Heart left ventricle (tissue), 16 donors: ENCODE measurements around the gene LRRC27. TPM values are rescaled to one million over a fixed set of nuclear protein-coding genes. Genes with fewer than 3 reads are reported as not detected.

Experiments used
- ATAC-seq, 4 donors: fragments of 200-7000 bp; cut with Tn5 transposase; one replicate each; pipeline ENCODE4 v1.9.1; 2020 to 2022; ENCODE audit warnings: moderate library complexity in 4 of 4, mild to moderate bottlenecking in 3 of 4, moderate number of reproducible peaks in 1 of 4
- DNase-seq, 5 donors: peaks; one replicate each; pipeline ENCODE4 v3.0.0-alpha.2; 2020
- H3K27ac ChIP-seq, 12 donors: fragments of 200-600 bp; sonication (generic) in 4 of 12; one replicate each; pipeline versions ENCODE4 v1.5.0 to v1.8.0; 2016 to 2022; ENCODE audit warnings: mild to moderate bottlenecking in 2 of 12
- H3K27me3 ChIP-seq, 9 donors: fragments of 200-600 bp; sonication (generic) in 2 of 9; one replicate each; pipeline versions ENCODE4 v1.5.1 to v1.8.0; 2016 to 2022; ENCODE audit warnings: mild to moderate bottlenecking in 3 of 9
- H3K36me3 ChIP-seq, 9 donors: fragments of 200-600 bp; sonication (generic) in 2 of 9; one replicate each; pipeline versions ENCODE4 v1.5.0 to v1.8.0; 2018 to 2022; ENCODE audit warnings: mild to moderate bottlenecking in 2 of 9
- H3K4me1 ChIP-seq, 12 donors: fragments of 200-600 bp; sonication (generic) in 4 of 12; one replicate each; pipeline versions ENCODE4 v1.5.0 to v1.8.0; 2016 to 2022; ENCODE audit warnings: mild to moderate bottlenecking in 3 of 12
- H3K4me3 ChIP-seq, 12 donors: fragments of 200-600 bp; sonication (generic) in 4 of 12; one replicate each; pipeline versions ENCODE4 v1.5.0 to v1.8.0; 2017 to 2022; ENCODE audit warnings: mild to moderate bottlenecking in 9 of 12, moderate library complexity in 4 of 12
- H3K9me3 ChIP-seq, 12 donors: fragments of 200-600 bp; sonication (generic) in 4 of 12; one replicate each; pipeline versions ENCODE4 v1.5.0 to v1.8.0; 2016 to 2022; ENCODE audit warnings: mild to moderate bottlenecking in 1 of 12
- POLR2A ChIP-seq, 2 donors: fragments of 450-650 bp; IDR thresholded peaks; one replicate each; pipeline ENCODE4 v1.6.1; 2017; ENCODE audit warnings: antibody characterized with exemption in 2 of 2, mild to moderate bottlenecking in 2 of 2, moderate library complexity in 2 of 2
- WGBS, 4 donors: extraction: QIAGEN DNeasy Blood & Tissue Kit in 2 of 4; methylation state at CpG; one replicate each; pipeline versions ENCODE4 v1.1.5 to v1.1.7; 2013 to 2018; 5-methylcytosine and 5-hydroxymethylcytosine counted together
- intact Hi-C, 10 donors: fragments of 100-400 bp; cut with DNase I; formaldehyde crosslinking; loops; one replicate each; pipeline versions ENCODE4 v1.11.1 to v1.14.2; 2022
- polyA plus RNA-seq, 2 donors: library from polyadenylated mRNA; stranded (reverse); fragments of 200-250 nt; gene quantifications; one replicate each; pipeline ENCODE4 v1.2.3, GENCODE V29; 2013
- total RNA-seq, 9 donors: library from RNA; depleted of rRNA in 2 of 9; stranded (reverse); fragments of >200 nt in 2 of 9; fragmentation: NEBNext Ultra II Directional in 3 of 9; extraction: Animal tissue kit (Norgen Biotek cat#: 25700) in 3 of 9; gene quantifications; one replicate each; pipeline versions ENCODE4 v1.1.0 to v1.2.4, GENCODE V29; 2016 to 2023
- TF ChIP-seq, protein P1 (sequence below), 12 donors: fragments of 200-600 bp; sonication (generic) in 4 of 12; IDR thresholded peaks; one replicate each; pipeline versions ENCODE4 v1.5.0 to v1.8.0; 2018 to 2022; ENCODE audit warnings: antibody characterized with exemption in 12 of 12, mild to moderate bottlenecking in 5 of 12
- donor health status: ischemic (EF 13 %, LVEDD 7.1; RV severe dilation, severe dysfunction).
- donor health status: healthy with polysubstance abuse.
- donor health status: DM: no; HTN: yes; CAD: no.
- donor health status: DM: no; HTN: no; CAD: no.
- donor health status: ischemic (EF 25% LVEDD 6.9; RV normal size, moderate dysfunction).
- donor health status: ischemic (EF 25% LVEDD 5.7; RV mildly dilated, moderate dysfunction).
- donor health status: healthy.
- donor health status: DM: yes; HTN: yes; CAD: no.
- donor health status: ischemic (EF 35%, LVEDD 5.7; RV mildly dilated, moderate dysfunction).
- donor health status: nonischemic (EF 11% LVEDD 7.7; RV severe dilation, severe dysfunction).
- donor health status: DM: yes; HTN: yes; CAD: no.
- donor health status: PGD.
- donor health status: ischemic (EF 29% LVEDD 5.4; RV normal size, mild dysfunction).
- donor health status: nonischemic (EF 23%, LVEDD 6.1; RV moderate dilation, normal function).

Gene LRRC27
- total and polyA plus RNA-seq, 11 donors, result 2.6 to 8.9 (median 5.1) TPM

GRCh38 chr10:132413226-132414205, 81.5 kb downstream of the LRRC27 start:
- no peak overlapping the region for H3K4me3 ChIP-seq
- no peaks in the 10 kb centered on the region for H3K9me3 ChIP-seq
- intact Hi-C loops, result no loop called here
- no peaks in the 10 kb centered on the region for H3K27me3 ChIP-seq
- peaks cover 0 to 67% (median 35%) of the 10 kb centered on the region in 12 donors for H3K4me1 ChIP-seq
- DNase-seq (peak in 1 of 5 donors; percentile 42), ATAC-seq (peak in 1 of 4 donors; percentile 25)
- peak overlapping the region in 5 of 12 donors; percentile 1 to 81 (median 25) for H3K27ac ChIP-seq
- TF ChIP-seq, protein P1, sequence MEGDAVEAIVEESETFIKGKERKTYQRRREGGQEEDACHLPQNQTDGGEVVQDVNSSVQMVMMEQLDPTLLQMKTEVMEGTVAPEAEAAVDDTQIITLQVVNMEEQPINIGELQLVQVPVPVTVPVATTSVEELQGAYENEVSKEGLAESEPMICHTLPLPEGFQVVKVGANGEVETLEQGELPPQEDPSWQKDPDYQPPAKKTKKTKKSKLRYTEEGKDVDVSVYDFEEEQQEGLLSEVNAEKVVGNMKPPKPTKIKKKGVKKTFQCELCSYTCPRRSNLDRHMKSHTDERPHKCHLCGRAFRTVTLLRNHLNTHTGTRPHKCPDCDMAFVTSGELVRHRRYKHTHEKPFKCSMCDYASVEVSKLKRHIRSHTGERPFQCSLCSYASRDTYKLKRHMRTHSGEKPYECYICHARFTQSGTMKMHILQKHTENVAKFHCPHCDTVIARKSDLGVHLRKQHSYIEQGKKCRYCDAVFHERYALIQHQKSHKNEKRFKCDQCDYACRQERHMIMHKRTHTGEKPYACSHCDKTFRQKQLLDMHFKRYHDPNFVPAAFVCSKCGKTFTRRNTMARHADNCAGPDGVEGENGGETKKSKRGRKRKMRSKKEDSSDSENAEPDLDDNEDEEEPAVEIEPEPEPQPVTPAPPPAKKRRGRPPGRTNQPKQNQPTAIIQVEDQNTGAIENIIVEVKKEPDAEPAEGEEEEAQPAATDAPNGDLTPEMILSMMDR (IDR thresholded peaks at IDR 0.05), result no peak
- TF ChIP-seq POLR2A (IDR thresholded peaks at IDR 0.05), result no peak
- WGBS, 4 donors, result 72 to 81% (median 78%) methylated on average over 30 to 32 of the region's 32 CpGs
- peaks cover 0 to 6% (median 0%) of the 10 kb centered on the region in 9 donors for H3K36me3 ChIP-seq

GRCh38 chr10:132414402-132415016, 82.5 kb downstream of the LRRC27 start:
- Histone ChIP-seq H3K4me1 (peaks cover 0 to 69% (median 35%) of the 10 kb centered on the region in 12 donors), H3K36me3 (peaks cover 0 to 6% (median 0%) of the 10 kb centered on the region in 9 donors), H3K27ac (peak overlapping the region in 1 of 12 donors; percentile 33), H3K4me3 (no peak overlapping the region), H3K9me3 (no peaks in the 10 kb centered on the region), H3K27me3 (no peaks in the 10 kb centered on the region)
- intact Hi-C loops, result no loop called here
- DNase-seq (peak in 1 of 5 donors; percentile 24), ATAC-seq (no peak)
- WGBS, 4 donors, result 87 to 93% (median 91%) methylated on average over 19 to 21 of the region's 21 CpGs
- TF ChIP-seq POLR2A (IDR thresholded peaks at IDR 0.05), result no peak

- Histone ChIP-seq H3K4me1 (peaks cover 0 to 76% (median 42%) of the 10 kb centered on the region in 12 donors), H3K36me3 (peaks cover 0 to 6% (median 0%) of the 10 kb centered on the region in 9 donors), H3K27me3 (no peaks in the 10 kb centered on the region), H3K27ac (peak overlapping the region in 1 of 12 donors; percentile 33), H3K4me3 (no peak overlapping the region), H3K9me3 (no peaks in the 10 kb centered on the region)
- ATAC-seq (no peak), DNase-seq (no peak)
- intact Hi-C loops, result no loop called here
- 95 to 97% (median 96%) methylated on average over 5 of the region's 5 CpGs for WGBS, 4 donors
- no peak for TF ChIP-seq POLR2A (IDR thresholded peaks at IDR 0.05)
- TF ChIP-seq, protein P1 (IDR thresholded peaks at IDR 0.05), result no peak
Observed at GRCh38 chr10:132415255-132415654, 83.3 kb downstream of the LRRC27 start.

GRCh38 chr10:132415956-132416355, 84.0 kb downstream of the LRRC27 start:
- TF ChIP-seq, protein P1 (IDR thresholded peaks at IDR 0.05), result no peak
- TF ChIP-seq POLR2A (IDR thresholded peaks at IDR 0.05), result no peak
- DNase-seq (no peak), ATAC-seq (no peak)
- peaks cover 0 to 80% (median 48%) of the 10 kb centered on the region in 12 donors for H3K4me1 ChIP-seq
- peak overlapping the region in 1 of 12 donors; percentile 17 for H3K27ac ChIP-seq
- no peaks in the 10 kb centered on the region for H3K9me3 ChIP-seq
- intact Hi-C loops, result no loop called here
- 90 to 97% (median 94%) methylated on average over 8 to 22 of the region's 22 CpGs for WGBS, 4 donors
- H3K4me3 ChIP-seq, result no peak overlapping the region
- no peaks in the 10 kb centered on the region for H3K27me3 ChIP-seq
- H3K36me3 ChIP-seq, result peaks cover 0 to 6% (median 0%) of the 10 kb centered on the region in 9 donors
